ENCODE measurements around the gene TMOD4. TPM values are rescaled to one million over a fixed set of nuclear protein-coding genes. Genes with fewer than 3 reads are reported as not detected.

The TMOD4 gene
- total RNA-seq, 1 donor from 2014 or later, result 1.1 TPM

GRCh38 chr1:151143986-151144385 lies 31.8 kb downstream of the TMOD4 start:
- Mint-ChIP-seq H3K4me1 (peaks cover 12% of the 10 kb centered on the region), H3K36me3 (no peaks in the 10 kb centered on the region), H3K9me3 (no peaks in the 10 kb centered on the region), H3K27ac (no peak overlapping the region), H3K4me3 (no peak overlapping the region), H3K27me3 (ENCODE audit: low read depth) (peaks cover 27% of the 10 kb centered on the region)
- no peak for TF ChIP-seq CTCF (IDR thresholded peaks at IDR 0.05; ENCODE audit: unreplicated experiment)
- DNase-seq (ENCODE audit: low spot score in 2 of 2, unreplicated experiment in 2 of 2), result no peak

- H3K27ac Mint-ChIP-seq, result no peak overlapping the region
- no peak overlapping the region for H3K4me3 Mint-ChIP-seq
- no peaks in the 10 kb centered on the region for H3K9me3 Mint-ChIP-seq
- no peaks in the 10 kb centered on the region for H3K36me3 Mint-ChIP-seq
- peaks cover 12% of the 10 kb centered on the region for H3K4me1 Mint-ChIP-seq
- H3K27me3 Mint-ChIP-seq (ENCODE audit: low read depth), result peaks cover 27% of the 10 kb centered on the region
- DNase-seq (ENCODE audit: low spot score in 2 of 2, unreplicated experiment in 2 of 2), result no peak
- no peak for TF ChIP-seq CTCF (IDR thresholded peaks at IDR 0.05; ENCODE audit: unreplicated experiment)
Measured at GRCh38 chr1:151143057-151143435, 32.7 kb downstream of the TMOD4 start.

DNA sequence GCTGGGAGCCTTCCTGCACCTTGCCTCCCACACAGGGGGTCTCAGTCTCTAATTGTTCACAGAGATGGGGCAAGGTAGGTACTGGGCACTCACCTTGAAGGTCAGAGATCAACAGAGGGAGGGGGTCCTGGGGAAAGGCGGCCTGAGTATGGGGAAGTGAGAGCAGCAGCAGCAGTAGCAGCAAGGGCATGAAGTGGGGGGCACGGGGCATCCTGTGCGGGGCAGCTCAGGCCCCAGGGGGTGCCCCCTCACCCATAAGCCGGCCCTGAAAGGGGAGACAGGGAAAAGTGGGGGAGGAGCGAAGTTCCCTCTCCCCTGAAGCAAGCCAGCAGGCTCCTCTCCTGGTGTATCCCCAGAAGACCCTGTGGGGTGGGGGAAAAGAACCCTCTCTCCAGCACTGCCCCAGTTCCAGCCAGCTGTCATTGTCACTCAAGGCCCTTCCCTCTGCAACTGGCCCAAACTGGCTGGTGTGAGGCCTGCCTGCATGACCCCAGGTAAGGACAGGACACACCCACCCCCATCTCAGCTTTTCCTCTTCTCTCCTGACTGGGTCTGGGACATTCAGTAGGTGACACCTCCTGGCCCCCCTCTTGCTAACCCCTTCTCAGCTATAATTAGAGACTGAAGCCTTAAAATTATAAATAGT lies 33.2 kb downstream of the TMOD4 start:
- H3K36me3 Mint-ChIP-seq, result peaks cover under 1% of the 10 kb centered on the region
- no peak overlapping the region for H3K27ac Mint-ChIP-seq
- peaks cover 12% of the 10 kb centered on the region for H3K4me1 Mint-ChIP-seq
- H3K27me3 Mint-ChIP-seq (ENCODE audit: low read depth), result peaks cover 23% of the 10 kb centered on the region
- no peaks in the 10 kb centered on the region for H3K9me3 Mint-ChIP-seq
- no peak for DNase-seq (ENCODE audit: low spot score in 2 of 2, unreplicated experiment in 2 of 2)
- TF ChIP-seq CTCF (IDR thresholded peaks at IDR 0.05; ENCODE audit: unreplicated experiment), result no peak
- no peak overlapping the region for H3K4me3 Mint-ChIP-seq

GRCh38 chr1:151137789-151138188 lies 38.0 kb downstream of the TMOD4 start:
- Mint-ChIP-seq H3K9me3 (no peaks in the 10 kb centered on the region), H3K4me1 (no peaks in the 10 kb centered on the region), H3K27me3 (ENCODE audit: low read depth) (peaks cover 26% of the 10 kb centered on the region), H3K4me3 (no peak overlapping the region), H3K36me3 (peaks cover 23% of the 10 kb centered on the region), H3K27ac (no peak overlapping the region)
- no peak for TF ChIP-seq CTCF (IDR thresholded peaks at IDR 0.05; ENCODE audit: unreplicated experiment)
- DNase-seq (ENCODE audit: low spot score in 2 of 2, unreplicated experiment in 2 of 2), result no peak

DNA sequence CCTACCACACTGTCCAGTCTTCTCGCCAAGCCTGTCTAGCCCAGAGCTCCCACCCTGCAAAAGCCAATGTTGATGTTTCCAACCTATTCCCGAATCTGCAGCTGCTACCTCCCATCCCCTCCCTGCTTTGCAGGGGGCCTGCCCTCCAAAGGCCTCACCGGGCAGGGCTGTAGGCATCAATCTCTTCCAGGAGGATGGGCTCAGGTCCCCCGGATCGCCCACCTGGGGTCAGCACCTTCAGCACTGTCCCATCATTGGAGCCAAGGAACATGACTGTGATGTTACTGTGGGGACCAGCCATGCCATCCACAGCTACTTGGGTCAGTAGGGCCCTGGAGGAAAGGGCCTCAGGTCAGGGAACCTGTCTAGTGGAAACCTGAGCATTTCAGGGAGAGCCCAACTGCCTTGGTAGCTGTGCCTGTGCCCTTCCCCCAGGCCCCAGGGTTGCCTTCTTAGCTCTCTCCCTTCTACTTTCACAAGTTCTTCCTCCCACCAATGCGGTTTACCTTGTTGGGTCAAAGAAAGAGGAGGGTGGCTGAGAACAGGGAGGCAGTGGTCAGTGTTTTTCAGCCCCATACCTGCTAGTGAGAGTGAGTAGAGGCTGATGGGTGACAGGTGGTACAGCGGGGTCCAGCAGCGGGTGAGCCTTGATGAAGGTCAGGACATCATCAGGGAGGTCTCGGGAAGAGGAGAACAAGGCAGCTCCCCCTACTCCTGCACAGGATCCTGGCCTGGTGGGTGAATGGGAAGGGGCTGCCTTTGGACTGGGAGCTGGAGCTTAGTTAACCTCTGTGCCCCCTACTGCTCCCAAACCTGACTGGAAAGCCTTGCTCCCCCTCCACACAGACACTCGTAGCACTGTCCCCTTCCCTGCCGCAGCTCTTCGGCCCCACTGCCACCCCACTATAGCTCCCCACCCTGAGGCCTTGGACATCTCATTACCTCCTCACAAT lies 40.1 kb downstream of the TMOD4 start:
- no peak for DNase-seq (ENCODE audit: low spot score in 2 of 2, unreplicated experiment in 2 of 2)
- Mint-ChIP-seq H3K4me1 (peaks cover 10% of the 10 kb centered on the region), H3K9me3 (no peaks in the 10 kb centered on the region), H3K4me3 (no peak overlapping the region), H3K27ac (no peak overlapping the region), H3K27me3 (ENCODE audit: low read depth) (peaks cover 40% of the 10 kb centered on the region), H3K36me3 (peaks cover 23% of the 10 kb centered on the region)
- no peak for TF ChIP-seq CTCF (IDR thresholded peaks at IDR 0.05; ENCODE audit: unreplicated experiment)
